Activated CD8-positive, alpha-beta T cell treated with anti-CD3 and anti-CD28 coated beads, Interleukin-2, amount 10 ng/mL, durations not matched to agents 7 days and 5 days (primary cell): ENCODE measurements around the gene LCN1. TPM values are rescaled to one million over a fixed set of nuclear protein-coding genes. Genes with fewer than 3 reads are reported as not detected.
"Not testable (repeated sequence)": the region's sequence is repeated elsewhere in the genome, so short reads cannot be mapped to it uniquely, and the experiment has no call there.

ENCODE experiments used
- ATAC-seq: fragments of 150-1000 bp; cut with Tn5 transposase; one replicate; pipeline ENCODE4 v1.10.0; 2021; ENCODE audit warnings: moderate library complexity
- CTCF ChIA-PET: fragments of 350-600 bp; sonication (Branson Sonifier 250); formaldehyde crosslinking; loops from one replicate; lab custom pipeline; 2021; ENCODE audit warnings: antibody characterized with exemption; lab: Charles Lee
- POLR2A ChIA-PET: fragments of 350-600 bp; sonication (Branson Sonifier 250); formaldehyde crosslinking; loops from one replicate; lab custom pipeline; 2021; ENCODE audit warnings: antibody characterized with exemption; lab: Charles Lee
- DNase-seq: peaks from one replicate; pipeline ENCODE4 v3.0.0-alpha.2; 2020
- H3K27ac Mint-ChIP-seq: one replicate; pipeline ENCODE4 v1.8.0; 2021; ENCODE audit warnings: mild to moderate bottlenecking, mixed read lengths
- H3K27me3 Mint-ChIP-seq: one replicate; pipeline ENCODE4 v1.8.0; 2021; ENCODE audit warnings: low read depth, mixed read lengths
- H3K36me3 Mint-ChIP-seq: one replicate; pipeline ENCODE4 v1.8.0; 2021; ENCODE audit warnings: low read depth, mixed read lengths
- H3K4me1 Mint-ChIP-seq: one replicate; pipeline ENCODE4 v1.8.0; 2021; ENCODE audit warnings: low read depth, mixed read lengths
- H3K4me3 Mint-ChIP-seq: one replicate; pipeline ENCODE4 v1.8.0; 2021; ENCODE audit warnings: mild to moderate bottlenecking, mixed read lengths
- H3K9me3 Mint-ChIP-seq: one replicate; pipeline ENCODE4 v1.8.0; 2022; ENCODE audit warnings: mixed read lengths; ENCODE audit not compliant: insufficient read depth
- total RNA-seq, 2 experiments: library from RNA; stranded (reverse); gene quantifications; one replicate each; pipeline ENCODE4 v1.2.3, GENCODE V29; 2021

LCN1 gene
- total RNA-seq, 2 experiments from 2014 or later = not detected

DNA sequence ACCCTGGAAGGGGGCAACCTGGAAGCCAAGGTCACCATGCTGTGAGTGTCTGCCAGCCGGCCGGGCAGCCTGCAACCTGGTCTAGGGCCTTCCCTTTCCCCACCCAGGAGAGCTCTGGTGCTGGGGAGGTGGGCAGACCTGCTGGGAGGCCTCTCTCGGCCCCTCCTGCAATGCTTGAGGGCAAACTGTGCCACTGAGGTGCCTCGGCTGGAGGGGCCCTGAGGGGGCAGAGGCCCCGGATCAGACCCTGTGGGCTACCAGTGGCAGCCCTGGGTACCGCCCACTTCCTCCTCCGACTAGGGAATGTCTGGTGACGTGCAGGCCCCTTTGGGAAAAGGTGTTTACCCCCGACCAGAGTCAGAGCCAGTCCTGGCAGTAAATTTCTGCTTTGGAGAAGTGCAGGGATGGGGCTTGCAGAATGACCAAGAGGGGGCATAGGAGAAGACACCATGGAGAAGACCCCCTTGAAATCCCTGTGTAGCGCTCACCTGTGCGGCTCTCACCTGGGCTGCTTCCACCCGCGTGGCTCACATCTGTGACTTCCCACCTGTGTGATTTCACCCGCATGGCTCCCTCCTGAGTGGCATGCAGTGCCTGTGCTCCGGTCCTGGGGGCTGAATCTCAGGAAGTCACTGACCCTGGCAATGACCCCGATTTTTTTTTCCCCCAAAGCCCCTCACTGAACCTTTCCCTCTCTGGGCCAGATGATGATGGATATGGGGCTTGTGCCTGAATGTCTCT lies 1.1 kb downstream of the LCN1 start:
- no peaks in the 10 kb centered on the region for H3K4me1 Mint-ChIP-seq
- CTCF ChIA-PET = no interaction called here
- H3K36me3 Mint-ChIP-seq = no peaks in the 10 kb centered on the region
- H3K9me3 Mint-ChIP-seq = no peaks in the 10 kb centered on the region
- no peak for DNase-seq
- H3K4me3 Mint-ChIP-seq = no peak overlapping the region
- H3K27me3 Mint-ChIP-seq = peaks cover 18% of the 10 kb centered on the region
- POLR2A ChIA-PET = no interaction called here
- ATAC-seq = no peak
- H3K27ac Mint-ChIP-seq = no peak overlapping the region

- ChIA-PET CTCF (no interaction called here), POLR2A (no interaction called here)
- H3K9me3 Mint-ChIP-seq = no peaks in the 10 kb centered on the region
- H3K4me3 Mint-ChIP-seq = no peak overlapping the region
- no peak overlapping the region for H3K27ac Mint-ChIP-seq
- H3K36me3 Mint-ChIP-seq = no peaks in the 10 kb centered on the region
- no peak for ATAC-seq
- H3K27me3 Mint-ChIP-seq = peaks cover 14% of the 10 kb centered on the region
- DNase-seq = no peak
- no peaks in the 10 kb centered on the region for H3K4me1 Mint-ChIP-seq
Measured at GRCh38 chr9:135522931-135523330, 1.7 kb downstream of the LCN1 start.

DNA sequence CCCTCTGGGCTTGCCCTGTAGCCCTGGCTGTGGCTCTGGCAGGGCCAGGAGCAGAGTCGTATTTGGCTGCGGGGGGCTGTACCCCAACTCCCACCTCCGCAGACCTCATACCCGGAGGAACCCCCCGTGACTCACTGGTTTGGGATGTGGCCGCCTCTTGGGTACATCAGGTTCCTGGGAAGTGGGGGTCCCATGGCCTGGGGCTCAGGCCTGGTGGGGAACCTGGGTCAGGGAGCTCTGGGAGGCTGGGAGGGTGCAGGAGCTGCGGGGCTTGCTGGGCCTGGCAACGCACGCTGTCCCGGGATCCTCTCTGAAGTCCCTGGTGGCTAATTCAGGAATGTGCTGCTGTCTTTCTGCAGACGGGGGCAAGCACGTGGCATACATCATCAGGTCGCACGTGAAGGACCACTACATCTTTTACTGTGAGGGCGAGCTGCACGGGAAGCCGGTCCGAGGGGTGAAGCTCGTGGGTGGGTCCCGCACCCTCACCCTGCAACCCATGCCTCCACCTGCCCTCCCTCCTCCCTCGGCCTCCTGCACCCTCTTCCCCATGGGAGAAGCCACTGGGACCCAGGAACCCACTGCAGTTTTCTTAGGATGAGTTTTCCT lies 2.4 kb downstream of the LCN1 start:
- no peaks in the 10 kb centered on the region for H3K9me3 Mint-ChIP-seq
- no peak overlapping the region for H3K27ac Mint-ChIP-seq
- no peak overlapping the region for H3K4me3 Mint-ChIP-seq
- H3K36me3 Mint-ChIP-seq = no peaks in the 10 kb centered on the region
- CTCF ChIA-PET = no interaction called here
- no peak for ATAC-seq
- no peak for DNase-seq
- H3K27me3 Mint-ChIP-seq = peaks cover 8% of the 10 kb centered on the region
- POLR2A ChIA-PET = no interaction called here
- no peaks in the 10 kb centered on the region for H3K4me1 Mint-ChIP-seq

DNA sequence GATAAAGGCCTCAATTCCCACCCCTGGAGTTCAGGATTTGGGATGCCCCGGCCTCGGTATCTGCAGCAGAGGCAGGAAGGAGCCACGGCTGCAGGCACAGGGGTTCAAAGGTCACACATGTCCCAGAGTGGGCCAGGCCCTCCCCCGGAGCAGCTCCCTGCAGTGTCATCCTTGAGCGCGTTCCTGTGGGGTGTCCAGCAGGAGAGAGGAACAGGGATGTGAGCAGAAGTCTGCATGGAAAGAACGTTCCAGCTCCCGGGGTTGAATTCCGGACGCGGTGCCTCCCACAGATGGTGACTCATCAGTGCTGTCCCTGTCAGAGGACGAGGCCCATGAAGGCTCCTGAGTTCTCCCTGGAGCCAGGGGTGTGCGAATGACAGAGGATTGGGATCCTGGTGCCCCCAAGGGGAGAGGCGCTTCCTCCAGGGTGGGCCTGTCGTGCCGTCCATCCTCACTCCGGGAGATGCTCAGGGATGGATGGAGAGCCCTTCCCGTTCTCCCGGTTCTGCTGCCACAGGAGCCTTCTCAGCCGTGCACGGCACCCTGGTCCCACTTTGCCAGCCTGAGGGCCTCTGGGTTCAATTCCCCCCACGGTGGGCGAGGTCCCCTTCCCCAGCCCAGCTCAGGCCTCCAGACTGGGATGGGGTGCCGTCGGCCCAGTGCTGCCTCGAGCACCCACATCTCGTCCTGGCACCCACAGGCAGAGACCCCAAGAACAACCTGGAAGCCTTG lies 3.1 kb downstream of the LCN1 start:
- Mint-ChIP-seq H3K36me3 (no peaks in the 10 kb centered on the region), H3K27me3 (peaks cover 5% of the 10 kb centered on the region), H3K4me1 (no peaks in the 10 kb centered on the region), H3K4me3 (no peak overlapping the region), H3K27ac (no peak overlapping the region), H3K9me3 (no peaks in the 10 kb centered on the region)
- POLR2A ChIA-PET = no interaction called here
- ATAC-seq (no peak), DNase-seq (no peak)
- CTCF ChIA-PET = no interaction called here

DNA sequence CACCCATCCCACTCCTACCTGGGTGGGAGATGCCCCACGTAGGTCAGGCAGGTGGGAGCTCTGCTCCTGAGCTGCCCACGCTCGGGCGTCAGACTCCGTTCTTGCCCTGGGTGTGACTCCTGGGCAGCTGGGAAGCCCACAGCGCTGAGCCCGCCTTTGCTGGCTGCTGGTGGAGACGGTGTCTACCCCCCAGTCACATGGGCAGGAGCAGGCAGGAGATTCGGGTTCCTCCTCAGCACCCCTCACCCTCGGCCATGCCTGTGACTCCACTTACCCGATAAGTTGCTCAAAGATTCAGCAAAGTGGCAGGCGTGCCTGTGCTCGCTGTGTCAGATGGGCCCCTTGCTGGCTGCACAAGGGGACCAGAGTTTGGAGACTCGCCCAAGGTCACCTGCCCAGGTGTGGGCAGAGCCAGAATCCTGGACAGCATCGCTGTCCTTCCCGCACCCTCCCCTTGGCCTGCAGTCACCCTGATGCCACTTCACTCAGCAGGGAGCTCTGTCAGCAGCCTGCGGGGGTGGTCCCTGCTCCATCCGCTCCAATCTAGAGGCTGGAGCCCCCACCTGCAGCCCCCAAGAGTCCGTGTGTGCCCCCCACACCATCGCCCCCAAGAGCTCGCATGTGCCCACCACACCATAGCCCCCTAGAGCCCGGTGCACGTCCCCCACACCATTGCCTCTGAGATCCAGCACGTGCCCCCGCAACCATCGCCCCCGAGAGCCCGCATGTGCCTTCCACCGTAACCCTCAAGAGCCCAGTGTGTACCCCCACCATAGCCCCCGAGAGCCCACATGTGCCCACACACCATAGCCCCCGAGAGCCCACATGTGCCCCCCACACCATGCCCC lies 4.2 kb downstream of the LCN1 start:
- H3K27me3 Mint-ChIP-seq = no peaks in the 10 kb centered on the region
- DNase-seq (no peak), ATAC-seq (no peak)
- H3K4me3 Mint-ChIP-seq = no peak overlapping the region
- no peak overlapping the region for H3K27ac Mint-ChIP-seq
- no peaks in the 10 kb centered on the region for H3K4me1 Mint-ChIP-seq
- POLR2A ChIA-PET = no interaction called here
- H3K9me3 Mint-ChIP-seq = no peaks in the 10 kb centered on the region
- no peaks in the 10 kb centered on the region for H3K36me3 Mint-ChIP-seq
- CTCF ChIA-PET = no interaction called here

DNA sequence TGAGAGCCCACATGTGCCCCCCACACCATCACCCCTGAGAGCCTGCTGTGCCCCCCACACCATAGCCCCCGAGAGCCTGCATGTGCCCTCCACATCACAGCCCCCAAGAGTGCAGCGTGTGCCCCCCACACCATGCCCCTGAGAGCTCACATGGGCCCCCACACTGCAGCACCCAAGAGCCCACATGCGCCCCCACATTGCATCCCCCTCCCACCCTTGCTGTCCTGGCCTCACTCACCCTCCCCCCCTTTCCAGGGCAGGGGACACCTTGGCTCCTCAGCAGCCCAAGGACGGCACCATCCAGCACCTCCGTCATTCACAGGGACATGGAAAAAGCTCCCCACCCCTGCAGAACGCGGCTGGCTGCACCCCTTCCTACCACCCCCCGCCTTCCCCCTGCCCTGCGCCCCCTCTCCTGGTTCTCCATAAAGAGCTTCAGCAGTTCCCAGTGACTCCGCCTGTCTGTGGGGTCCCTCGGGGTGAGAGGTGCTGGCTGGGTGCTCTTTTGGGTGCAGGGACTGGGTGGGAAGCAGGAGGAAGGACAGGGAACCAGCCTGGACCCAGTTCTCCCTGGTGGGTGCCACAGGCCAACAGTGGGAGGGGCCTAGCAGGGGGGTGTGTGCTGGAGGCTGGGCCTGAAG lies 5.0 kb downstream of the LCN1 start:
- CTCF ChIA-PET = no interaction called here
- POLR2A ChIA-PET = no interaction called here
- no peak for DNase-seq
- no peaks in the 10 kb centered on the region for H3K9me3 Mint-ChIP-seq
- H3K4me3 Mint-ChIP-seq = no peak overlapping the region
- H3K36me3 Mint-ChIP-seq = no peaks in the 10 kb centered on the region
- H3K27me3 Mint-ChIP-seq = no peaks in the 10 kb centered on the region
- no peak overlapping the region for H3K27ac Mint-ChIP-seq
- ATAC-seq = no peak
- H3K4me1 Mint-ChIP-seq = no peaks in the 10 kb centered on the region

- DNase-seq (no peak), ATAC-seq (no peak)
- H3K9me3 Mint-ChIP-seq = no peaks in the 10 kb centered on the region
- POLR2A ChIA-PET = no interaction called here
- CTCF ChIA-PET = no interaction called here
- no peak overlapping the region for H3K27ac Mint-ChIP-seq
- H3K4me3 Mint-ChIP-seq = no peak overlapping the region
- H3K4me1 Mint-ChIP-seq = no peaks in the 10 kb centered on the region
- no peaks in the 10 kb centered on the region for H3K27me3 Mint-ChIP-seq
- no peaks in the 10 kb centered on the region for H3K36me3 Mint-ChIP-seq
Measured at GRCh38 chr9:135526730-135527571, 5.7 kb downstream of the LCN1 start.

DNA sequence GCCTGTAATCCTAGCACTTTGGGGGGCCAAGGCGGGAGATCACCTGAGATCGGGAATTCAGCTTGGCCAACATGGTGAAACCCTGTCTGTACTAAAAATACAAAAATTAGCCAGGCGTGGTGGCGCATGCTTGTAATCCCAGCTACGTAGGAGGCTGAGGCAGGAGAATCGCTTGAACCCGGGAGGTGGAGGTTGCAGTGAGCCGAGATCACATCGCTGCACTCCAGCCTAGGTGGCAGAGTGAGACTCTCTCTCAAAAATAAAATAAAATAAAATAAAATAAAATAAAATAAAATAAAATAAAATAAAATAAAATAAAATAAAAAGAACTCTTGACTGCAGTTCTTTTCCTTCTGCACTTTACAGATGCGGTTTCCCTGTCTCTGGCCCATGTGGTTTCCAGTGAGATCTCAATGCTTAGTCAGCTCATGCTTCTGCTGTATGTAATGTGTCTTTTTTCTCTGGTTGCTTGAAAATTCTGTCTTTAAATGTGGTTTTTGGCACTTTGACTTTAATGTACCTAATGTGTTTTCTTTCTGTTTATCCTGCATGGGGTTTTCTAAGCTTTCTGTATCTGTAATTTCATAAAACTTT lies 7.7 kb downstream of the LCN1 start:
- not testable (repeated sequence) for H3K27ac Mint-ChIP-seq

DNA sequence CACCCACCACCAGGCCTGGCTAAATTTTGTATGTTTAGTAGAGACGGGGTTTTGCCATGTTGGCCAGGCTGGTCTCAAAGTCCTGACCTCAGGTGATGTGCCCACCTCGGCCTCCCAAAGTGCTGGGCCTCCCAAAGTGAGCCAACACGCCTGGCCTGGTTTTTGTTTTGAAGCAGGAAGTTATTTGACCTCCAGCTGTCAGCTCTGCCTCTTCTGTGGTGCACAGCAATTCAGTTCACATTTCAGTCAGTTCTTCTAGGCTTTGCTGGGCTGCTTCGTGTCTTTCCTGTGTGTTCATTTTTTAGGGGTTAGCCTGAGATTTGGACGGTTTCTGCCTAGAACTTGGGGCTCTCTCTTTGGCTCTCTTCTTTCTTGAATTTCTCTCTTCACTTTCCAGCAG lies 8.9 kb downstream of the LCN1 start:
- DNase-seq (no peak), ATAC-seq (no peak)
- ChIA-PET POLR2A (interaction anchor here (0.8 kb wide), 1 partner anchor 174 kb away, joined by 3 read pairs; no protein-coding TSS in a partner anchor), CTCF (interaction anchor here (1.0 kb wide), 1 partner anchor 18 kb away, joined by 3 read pairs; no protein-coding TSS in a partner anchor)
- Mint-ChIP-seq H3K27ac (no peak overlapping the region), H3K9me3 (no peaks in the 10 kb centered on the region), H3K36me3 (no peaks in the 10 kb centered on the region), H3K27me3 (peaks cover 6% of the 10 kb centered on the region), H3K4me1 (no peaks in the 10 kb centered on the region), H3K4me3 (no peak overlapping the region)

More for the DNA sequence above, 7.7 kb downstream of the LCN1 start:
- H3K4me3 Mint-ChIP-seq, H3K27me3 Mint-ChIP-seq, H3K36me3 Mint-ChIP-seq, ATAC-seq, H3K9me3 Mint-ChIP-seq, H3K4me1 Mint-ChIP-seq, DNase-seq, POLR2A ChIA-PET, CTCF ChIA-PET: not testable (repeated sequence)

GRCh38 chr9:135531096-135531495 lies 9.9 kb downstream of the LCN1 start:
- H3K27me3 Mint-ChIP-seq = peaks cover 6% of the 10 kb centered on the region
- H3K4me1 Mint-ChIP-seq = no peaks in the 10 kb centered on the region
- no peak overlapping the region for H3K4me3 Mint-ChIP-seq
- ChIA-PET POLR2A (no interaction called here), CTCF (no interaction called here)
- H3K9me3 Mint-ChIP-seq = no peaks in the 10 kb centered on the region
- no peaks in the 10 kb centered on the region for H3K36me3 Mint-ChIP-seq
- ATAC-seq = no peak
- no peak overlapping the region for H3K27ac Mint-ChIP-seq
- DNase-seq = no peak
